A549 (cell line): ENCODE results near the gene P2RY14. TPM values are rescaled to one million over a fixed set of nuclear protein-coding genes. Genes with fewer than 3 reads are reported as not detected.

Source experiments
- ATAC-seq, 2 experiments: fragments of 200-7000 bp in 1 of 2; fragments of >200 bp in 1 of 2; cut with Nextera tagmentation in 1 of 2; cut with Tn5 transposase in 1 of 2; 3 replicates each; pipeline versions ENCODE4 v1.8.0 to v1.9.1; 2018 to 2020; ENCODE audit warnings: mild to moderate bottlenecking in 1 of 2, moderate library complexity in 1 of 2
- CTCF ChIA-PET: fragments of 300-600 bp; sonication (Branson Sonifier 250); formaldehyde crosslinking; extraction: SDS; loops from one replicate; lab custom pipeline; 2021; ENCODE audit warnings: antibody characterized with exemption, inconsistent platforms; lab: Yijun Ruan, JAX
- POLR2A ChIA-PET: fragments of 350-600 bp; formaldehyde crosslinking; extraction: SDS; loops from one replicate; lab custom pipeline; 2021; ENCODE audit warnings: antibody characterized with exemption, inconsistent platforms; lab: Yijun Ruan, JAX
- DNase-seq, 2 experiments: peaks; one replicate each; pipeline versions ENCODE4 v3.0.0 to v3.0.0-alpha.2; 2011 to 2016; ENCODE audit warnings: low read depth in 1 of 2, low spot score in 1 of 2
- FAIRE-seq: peaks from 2 replicates; lab custom pipeline; 2011; peaks lifted over from hg19 to GRCh38; lab: Jason Lieb, UNC
- H3K27ac ChIP-seq, 2 experiments: fragments of >200 bp; sonication (Bioruptor Twin); formaldehyde crosslinking; 3 replicates each; pipeline ENCODE4 v1.5.1; 2016 to 2017
- H3K4me1 ChIP-seq: fragments of >200 bp; sonication (Bioruptor Twin); formaldehyde crosslinking; 3 replicates; pipeline ENCODE4 v1.6.1; 2016
- H3K4me2 ChIP-seq: fragments of >200 bp; sonication (Bioruptor Twin); formaldehyde crosslinking; 3 replicates; pipeline ENCODE4 v1.6.1; 2016
- H3K4me3 ChIP-seq: fragments of >200 bp; sonication (Bioruptor Twin); formaldehyde crosslinking; 3 replicates; pipeline ENCODE4 v1.5.1; 2016
- H3K9me3 ChIP-seq: fragments of >200 bp; sonication (Bioruptor Twin); formaldehyde crosslinking; 3 replicates; pipeline ENCODE4 v1.6.1; 2016
- CBX2 ChIP-seq: fragments of 200-600 bp; sonication (generic); IDR thresholded peaks from 2 replicates; pipeline ENCODE4 v1.6.1; 2016; ENCODE audit warnings: low read depth, mild to moderate bottlenecking, borderline replicate concordance
- CBX8 ChIP-seq: fragments of 200-600 bp; sonication (generic); IDR thresholded peaks from 2 replicates; pipeline ENCODE4 v1.6.1; 2016
- CEBPB ChIP-seq, 2 experiments: fragments of >200 bp in 1 of 2; sonication (Bioruptor Twin) in 1 of 2; formaldehyde crosslinking in 1 of 2; IDR thresholded peaks; 2 replicates each; pipeline ENCODE4 v1.6.1; 2012 to 2016
- CHD2 ChIP-seq: fragments of 150-350 bp; IDR thresholded peaks from 2 replicates; pipeline ENCODE4 v1.6.1; 2014; ENCODE audit warnings: low read length; ENCODE audit not compliant: partially characterized antibody
- CTCF ChIP-seq: fragments of >200 bp; sonication (Bioruptor Twin); formaldehyde crosslinking; IDR thresholded peaks from 3 replicates; pipeline ENCODE4 v1.5.1; 2016
- EHMT2 ChIP-seq: fragments of 200-600 bp; sonication (generic); IDR thresholded peaks from 2 replicates; pipeline ENCODE4 v1.6.1; 2016; ENCODE audit warnings: antibody characterized with exemption, low read depth, mild to moderate bottlenecking, moderate library complexity
- ELK1 ChIP-seq: fragments of 150-350 bp; IDR thresholded peaks from 2 replicates; pipeline ENCODE4 v1.6.1; 2014; ENCODE audit warnings: low read depth, mild to moderate bottlenecking, low read length
- ESRRA ChIP-seq: fragments of 150-350 bp; IDR thresholded peaks from 2 replicates; pipeline ENCODE4 v1.6.1; 2014; ENCODE audit warnings: mild to moderate bottlenecking, low read length, borderline replicate concordance
- FOSB ChIP-seq: fragments of 250-450 bp; sonication (Bioruptor Pico); IDR thresholded peaks from 2 replicates; pipeline ENCODE4 v1.5.0; 2020; ENCODE audit warnings: mild to moderate bottlenecking, moderate library complexity
- GATA3 ChIP-seq: IDR thresholded peaks from 2 replicates; pipeline ENCODE4 v1.6.1; 2012; ENCODE audit warnings: borderline replicate concordance
- HDAC2 ChIP-seq: fragments of 200-600 bp; sonication (generic); IDR thresholded peaks from 2 replicates; pipeline ENCODE4 v1.6.1; 2016
- HOXB5 ChIP-seq: fragments of 250-450 bp; sonication (Bioruptor Pico); IDR thresholded peaks from 2 replicates; pipeline ENCODE4 v1.5.0; 2020; ENCODE audit warnings: mild to moderate bottlenecking, moderate library complexity
- MAFK ChIP-seq: fragments of 450-650 bp; IDR thresholded peaks from 2 replicates; pipeline ENCODE4 v1.6.1; 2014; ENCODE audit not compliant: partially characterized antibody
- MAX ChIP-seq: IDR thresholded peaks from 2 replicates; pipeline ENCODE4 v1.6.1; 2012
- MAZ ChIP-seq: fragments of 150-350 bp; IDR thresholded peaks from 2 replicates; pipeline ENCODE4 v1.6.1; 2014; ENCODE audit warnings: antibody characterized with exemption, low read depth, low read length, borderline replicate concordance
- MYC ChIP-seq: IDR thresholded peaks from 2 replicates; pipeline ENCODE4 v1.6.1; 2012; ENCODE audit warnings: mild to moderate bottlenecking, inconsistent platforms, low read length, improper control_type of control experiment, borderline replicate concordance
- NFE2L2 ChIP-seq: fragments of 150-350 bp; conservative IDR thresholded peaks from 2 replicates; pipeline ENCODE4 v1.6.1; 2014; ENCODE audit warnings: low read length
- PBX3 ChIP-seq: IDR thresholded peaks from 2 replicates; pipeline ENCODE4 v1.6.1; 2012
- RAD21 ChIP-seq, 2 experiments: fragments of >200 bp in 1 of 2; sonication (Bioruptor Twin) in 1 of 2; formaldehyde crosslinking in 1 of 2; IDR thresholded peaks in 1 of 2; conservative IDR thresholded peaks in 1 of 2; 2 replicates in 1 of 2; 3 replicates in 1 of 2; pipeline ENCODE4 v1.6.1; 2012 to 2018; ENCODE audit warnings: inconsistent platforms in 1 of 2
- RARB ChIP-seq: fragments of 250-450 bp; sonication (Bioruptor Pico); IDR thresholded peaks from 2 replicates; pipeline ENCODE4 v1.8.0; 2021; ENCODE audit warnings: mild to moderate bottlenecking, moderate library complexity
- SMC3 ChIP-seq: fragments of >200 bp; sonication (Bioruptor Twin); formaldehyde crosslinking; IDR thresholded peaks from 3 replicates; pipeline ENCODE4 v1.6.1; 2018; ENCODE audit warnings: inconsistent platforms
- TFCP2L1 ChIP-seq: fragments of 250-450 bp; sonication (Bioruptor Pico); IDR thresholded peaks from 2 replicates; pipeline ENCODE4 v1.5.0; 2021; ENCODE audit warnings: mild to moderate bottlenecking
- TP53 ChIP-seq: fragments of 250-450 bp; sonication (Bioruptor Pico); IDR thresholded peaks from 2 replicates; pipeline ENCODE4 v1.5.0; 2021; ENCODE audit warnings: mild to moderate bottlenecking, moderate library complexity
- ZC3H11A ChIP-seq: fragments of 450-650 bp; IDR thresholded peaks from 2 replicates; pipeline ENCODE4 v1.6.1; 2014; ENCODE audit warnings: antibody characterized with exemption, mild to moderate bottlenecking
- ZFP36 ChIP-seq: fragments of 450-650 bp; IDR thresholded peaks from 2 replicates; pipeline ENCODE4 v1.6.1; 2014; ENCODE audit warnings: borderline replicate concordance; ENCODE audit not compliant: partially characterized antibody
- WGBS: methylation state at CpG from one replicate; pipeline ENCODE4 v1.1.6; 2017; ENCODE audit errors: missing lambda C conversion rate; 5-methylcytosine and 5-hydroxymethylcytosine counted together
- polyA plus RNA-seq, 4 experiments: library from polyadenylated mRNA; depleted of rRNA in 3 of 4; stranded (reverse); fragments of >200 nt; fragmentation: RNase III in 1 of 4; extraction: RNeasy Plus Mini Kit Qiagen cat#74134 plus additional on column Dnase treatment in 1 of 4; gene quantifications; 2 replicates in 3 of 4; 3 replicates in 1 of 4; pipeline ENCODE4 v1.2.3, GENCODE V29; 2011 to 2017

The P2RY14 gene
- polyA plus RNA-seq, 2 of the 4 experiments (the other 2 are of a cell fraction) = not detected

- DNase-seq = peak; percentile 60 to 63
- POLR2A ChIA-PET = no interaction called here
- no peak for FAIRE-seq
Observed at GRCh38 chr3:151282921-151283320, 4.6 kb upstream of the P2RY14 start.

GRCh38 chr3:151281671-151282324 lies 3.5 kb upstream of the P2RY14 start:
- no peak for TF ChIP-seq HDAC2
- ChIA-PET POLR2A (interaction anchor here (0.7 kb wide), 1 partner anchor 497 kb away, joined by 3 read pairs; no protein-coding TSS in a partner anchor), CTCF (interaction anchor here (0.6 to 9.3 kb wide), 20 partner anchors 13 to 569 kb away, joined by 3 to 161 read pairs (median 5); no protein-coding TSS in a partner anchor)
- no peaks in the 10 kb centered on the region for H3K9me3 ChIP-seq
- H3K4me1 ChIP-seq = peaks cover 11% of the 10 kb centered on the region; the same call in 2 of the 3 replicates
- FAIRE-seq = no peak
- H3K27ac ChIP-seq = no peak overlapping the region
- no peak for ATAC-seq
- no peak overlapping the region for H3K4me3 ChIP-seq
- WGBS = 76% methylated on average over 9 of the region's 9 CpGs
- no peak for DNase-seq
- no peak overlapping the region for H3K4me2 ChIP-seq

More at GRCh38 chr3:151282921-151283320, 4.6 kb upstream of the P2RY14 start:
- H3K27ac ChIP-seq = no peak overlapping the region
- H3K4me1 ChIP-seq = peaks cover 11% of the 10 kb centered on the region; the same call in 2 of the 3 replicates
- H3K4me3 ChIP-seq = no peak overlapping the region
- TF ChIP-seq CEBPB (IDR thresholded peaks at IDR 0.05) (no peak), MYC (no peak), RAD21 (conservative IDR thresholded peaks at IDR 0.05 in 1 of 2, IDR thresholded peaks at IDR 0.05 in 1 of 2) (peak; percentile 88 to 89), SMC3 (peak; percentile 89), ESRRA (no peak), MAX (no peak), CTCF (peak; percentile 85)
- H3K9me3 ChIP-seq = no peaks in the 10 kb centered on the region
- ATAC-seq = peak; percentile 63 to 85; a peak in 3 of 6 replicates
- H3K4me2 ChIP-seq = no peak overlapping the region
- CTCF ChIA-PET = interaction anchor here (0.6 to 9.3 kb wide), 27 partner anchors 10 to 570 kb away, joined by 3 to 161 read pairs (median 5); no protein-coding TSS in a partner anchor
- WGBS = 2% methylated on average over 1 of the region's 1 CpG

- Histone ChIP-seq H3K4me3 (no peak overlapping the region), H3K4me2 (no peak overlapping the region), H3K27ac (no peak overlapping the region), H3K4me1 (no peaks in the 10 kb centered on the region), H3K9me3 (no peaks in the 10 kb centered on the region)
- POLR2A ChIA-PET = no interaction called here
- WGBS = 75% methylated on average over 6 of the region's 6 CpGs
- DNase-seq (no peak), ATAC-seq (no peak), FAIRE-seq (no peak)
- TF ChIP-seq EHMT2 (no peak), NFE2L2 (no peak), ELK1 (no peak), HOXB5 (no peak), MAX (no peak), PBX3 (no peak), ZC3H11A (no peak), CBX8 (no peak), ZFP36 (no peak), RARB (CRISPR knock-in tag) (no peak), HDAC2 (no peak), FOSB (no peak), TFCP2L1 (CRISPR knock-in tag) (no peak), MAFK (no peak), CBX2 (no peak), SMC3 (no peak), TP53 (no peak), GATA3 (no peak), MAZ (no peak), CHD2 (no peak)
- CTCF ChIA-PET = interaction anchor here (1.4 to 9.3 kb wide), 3 partner anchors 48 to 107 kb away, joined by 3 to 161 read pairs (median 136); no protein-coding TSS in a partner anchor
Observed at GRCh38 chr3:151276687-151277042, 1.7 kb downstream of the P2RY14 start.
